ENCODE data around the gene CDKN1C. TPM values are rescaled to one million over a fixed set of nuclear protein-coding genes. Genes with fewer than 3 reads are reported as not detected.

The CDKN1C gene
- total RNA-seq, 1 donor from 2014 or later = 1.4 TPM

GRCh38 chr11:2931771-2932738 lies 46.5 kb upstream of the CDKN1C start:
- Mint-ChIP-seq H3K4me1 (peaks cover 15% of the 10 kb centered on the region), H3K4me3 (no peak overlapping the region), H3K36me3 (ENCODE audit: low read depth) (no peaks in the 10 kb centered on the region), H3K27ac (no peak overlapping the region), H3K9me3 (no peaks in the 10 kb centered on the region), H3K27me3 (peaks cover 17% of the 10 kb centered on the region)
- DNase-seq (no peak), ATAC-seq (ENCODE audit: low read depth) (no peak)
- intact Hi-C loops (cut with micrococcal nuclease) = no loop called here
- POLR2A ChIA-PET = no interaction called here
- CTCF ChIA-PET = no interaction called here
- TF ChIP-seq, protein P1, sequence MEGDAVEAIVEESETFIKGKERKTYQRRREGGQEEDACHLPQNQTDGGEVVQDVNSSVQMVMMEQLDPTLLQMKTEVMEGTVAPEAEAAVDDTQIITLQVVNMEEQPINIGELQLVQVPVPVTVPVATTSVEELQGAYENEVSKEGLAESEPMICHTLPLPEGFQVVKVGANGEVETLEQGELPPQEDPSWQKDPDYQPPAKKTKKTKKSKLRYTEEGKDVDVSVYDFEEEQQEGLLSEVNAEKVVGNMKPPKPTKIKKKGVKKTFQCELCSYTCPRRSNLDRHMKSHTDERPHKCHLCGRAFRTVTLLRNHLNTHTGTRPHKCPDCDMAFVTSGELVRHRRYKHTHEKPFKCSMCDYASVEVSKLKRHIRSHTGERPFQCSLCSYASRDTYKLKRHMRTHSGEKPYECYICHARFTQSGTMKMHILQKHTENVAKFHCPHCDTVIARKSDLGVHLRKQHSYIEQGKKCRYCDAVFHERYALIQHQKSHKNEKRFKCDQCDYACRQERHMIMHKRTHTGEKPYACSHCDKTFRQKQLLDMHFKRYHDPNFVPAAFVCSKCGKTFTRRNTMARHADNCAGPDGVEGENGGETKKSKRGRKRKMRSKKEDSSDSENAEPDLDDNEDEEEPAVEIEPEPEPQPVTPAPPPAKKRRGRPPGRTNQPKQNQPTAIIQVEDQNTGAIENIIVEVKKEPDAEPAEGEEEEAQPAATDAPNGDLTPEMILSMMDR (IDR thresholded peaks at IDR 0.05) = no peak

- Mint-ChIP-seq H3K9me3 (no peaks in the 10 kb centered on the region), H3K27me3 (peaks cover 21% of the 10 kb centered on the region), H3K4me3 (no peak overlapping the region), H3K36me3 (ENCODE audit: low read depth) (no peaks in the 10 kb centered on the region), H3K27ac (no peak overlapping the region), H3K4me1 (peaks cover 15% of the 10 kb centered on the region)
- POLR2A ChIA-PET = no interaction called here
- intact Hi-C loops (cut with micrococcal nuclease) = no loop called here
- no peak for ATAC-seq (ENCODE audit: low read depth)
- DNase-seq = no peak
- TF ChIP-seq, protein P1 (IDR thresholded peaks at IDR 0.05) = no peak
- CTCF ChIA-PET = no interaction called here
Measured at GRCh38 chr11:2931420-2931746, 45.8 kb upstream of the CDKN1C start.

DNA sequence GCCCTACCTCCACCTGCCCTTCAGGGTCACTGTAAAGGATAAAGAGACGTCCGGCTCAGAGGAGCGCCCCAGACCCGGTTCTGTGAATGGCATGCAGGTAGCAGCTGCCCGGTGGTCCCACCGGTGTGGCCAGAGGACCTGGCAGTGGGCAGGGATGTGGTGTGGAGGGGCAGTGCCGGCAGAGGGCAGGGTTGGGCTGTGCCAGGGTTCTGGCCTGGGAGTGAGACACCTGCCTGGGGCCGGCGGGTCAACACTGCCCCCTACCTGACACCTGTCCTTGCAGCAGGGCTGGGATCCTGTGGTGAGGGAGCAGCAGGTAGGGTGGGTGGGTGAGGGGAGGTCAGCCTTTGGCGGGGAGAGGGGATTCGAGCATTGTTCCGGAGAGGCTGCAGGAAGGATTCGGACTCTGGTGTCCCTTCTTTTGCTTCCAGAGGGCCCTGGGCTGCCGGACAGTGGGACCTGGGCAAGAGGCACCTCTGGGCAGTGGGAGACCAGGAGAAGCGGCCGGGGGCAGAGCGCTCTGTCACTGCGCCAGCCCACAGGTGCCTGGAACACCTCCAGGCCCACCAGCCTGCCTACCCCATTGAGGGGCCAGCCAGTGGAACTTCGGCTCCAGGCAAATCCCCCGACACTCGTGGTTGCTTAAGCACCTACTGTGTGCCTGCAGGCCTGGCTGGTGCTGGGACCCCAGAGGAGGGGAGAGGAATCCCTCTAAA lies 45.3 kb upstream of the CDKN1C start:
- peak overlapping the region; percentile 82 for H3K4me3 Mint-ChIP-seq
- peaks cover 23% of the 10 kb centered on the region for H3K27me3 Mint-ChIP-seq
- DNase-seq (peak; percentile 40), ATAC-seq (ENCODE audit: low read depth) (peak; percentile 44)
- H3K4me1 Mint-ChIP-seq = peaks cover 15% of the 10 kb centered on the region
- TF ChIP-seq, protein P1 (IDR thresholded peaks at IDR 0.05) = no peak
- H3K27ac Mint-ChIP-seq = no peak overlapping the region
- no peaks in the 10 kb centered on the region for H3K9me3 Mint-ChIP-seq
- no peaks in the 10 kb centered on the region for H3K36me3 Mint-ChIP-seq (ENCODE audit: low read depth)
- ChIA-PET CTCF (interaction anchor here (1.2 to 1.9 kb wide), 6 partner anchors 10 to 398 kb away, joined by 3 to 13 read pairs (median 6); no protein-coding TSS in a partner anchor), POLR2A (interaction anchor here (0.7 to 2.7 kb wide), 4 partner anchors 27 to 398 kb away, joined by 3 to 14 read pairs (median 5); partner anchors contain the start of gene NAP1L4)
- intact Hi-C loops (cut with micrococcal nuclease) = loop anchor here (1.0 kb wide), 4 partner anchors 29 to 503 kb away; a partner anchor contains a TSS

DNA sequence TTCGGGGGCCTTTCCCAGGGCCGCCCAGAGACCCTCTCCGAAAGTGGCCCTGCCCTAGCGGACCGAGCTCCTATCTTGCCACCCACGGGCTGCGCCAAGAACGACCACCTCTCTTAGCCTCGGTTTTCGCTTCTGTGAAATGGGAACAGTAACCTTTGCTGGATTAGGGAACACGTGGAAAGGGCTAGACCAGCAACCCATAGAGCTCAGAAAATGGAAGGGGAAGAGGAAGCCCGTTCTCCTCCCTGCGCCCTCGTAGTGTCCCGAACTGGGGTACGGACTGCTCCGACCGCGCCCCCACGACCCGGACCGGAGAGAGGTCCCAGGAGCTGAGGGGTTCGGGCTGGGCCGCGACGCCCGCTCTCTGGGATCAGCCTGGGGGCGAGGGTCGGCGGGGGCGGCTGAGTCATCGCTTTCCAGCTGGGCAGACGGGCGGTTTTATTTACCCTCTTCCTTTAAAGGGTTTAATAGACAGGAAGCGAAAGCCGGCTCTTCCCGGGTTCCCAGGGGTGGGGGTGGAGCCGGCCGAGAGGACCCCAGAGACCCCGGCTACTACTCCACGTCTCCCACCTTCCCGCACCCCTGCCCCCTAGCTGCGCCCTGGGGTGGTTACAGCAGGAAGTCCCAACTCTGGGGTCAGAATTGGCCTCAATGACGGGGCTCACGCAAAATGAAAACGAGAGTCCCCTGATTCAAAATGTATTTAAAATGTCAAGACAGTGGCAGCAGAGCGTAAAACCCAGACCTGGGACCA lies 44.6 kb upstream of the CDKN1C start:
- no peak overlapping the region for H3K27ac Mint-ChIP-seq
- intact Hi-C loops (cut with micrococcal nuclease) = loop anchor here (1.0 to 2.0 kb wide), 5 partner anchors 28 to 502 kb away; a partner anchor contains a TSS
- H3K4me3 Mint-ChIP-seq = peak overlapping the region; percentile 82
- no peaks in the 10 kb centered on the region for H3K36me3 Mint-ChIP-seq (ENCODE audit: low read depth)
- peaks cover 23% of the 10 kb centered on the region for H3K27me3 Mint-ChIP-seq
- peaks cover 15% of the 10 kb centered on the region for H3K4me1 Mint-ChIP-seq
- ATAC-seq (ENCODE audit: low read depth) (peak; percentile 47), DNase-seq (no peak)
- ChIA-PET CTCF (interaction anchor here (0.6 to 1.9 kb wide), 10 partner anchors 9 to 397 kb away, joined by 3 to 13 read pairs (median 5); no protein-coding TSS in a partner anchor), POLR2A (interaction anchor here (0.6 to 2.7 kb wide), 7 partner anchors 16 to 553 kb away, joined by 3 to 14 read pairs (median 5); partner anchors contain the start of genes CD81 and NAP1L4)
- no peaks in the 10 kb centered on the region for H3K9me3 Mint-ChIP-seq
- TF ChIP-seq, protein P1 (IDR thresholded peaks at IDR 0.05) = no peak

All from activated B cell treated with CpG ODN at 0.5 μM for 24 hours (primary cell).